Testis (tissue), 3 donors: ENCODE data around the gene EXOC3. TPM values are rescaled to one million over a fixed set of nuclear protein-coding genes. Genes with fewer than 3 reads are reported as not detected.

Source experiments
- DNase-seq: peaks from one replicate; pipeline ENCODE4 v3.0.0-alpha.2; 2019
- H3K27ac ChIP-seq, 2 donors: fragments of 200-600 bp; sonication (generic); one replicate each; pipeline ENCODE4 v1.5.1; 2019
- H3K27me3 ChIP-seq: fragments of 200-600 bp; sonication (generic); one replicate; pipeline ENCODE4 v1.5.1; 2019
- H3K36me3 ChIP-seq: fragments of 200-600 bp; sonication (generic); one replicate; pipeline ENCODE4 v1.5.1; 2017; ENCODE audit warnings: low read depth; ENCODE audit errors: missing control alignments
- H3K4me1 ChIP-seq: fragments of 200-600 bp; sonication (generic); one replicate; pipeline ENCODE4 v1.5.1; 2019
- H3K4me3 ChIP-seq, 2 donors: fragments of 200-600 bp; sonication (generic); one replicate each; pipeline ENCODE4 v1.5.1; 2017 to 2019
- H3K9me3 ChIP-seq: fragments of 200-600 bp; sonication (generic); one replicate; pipeline ENCODE4 v1.5.1; 2017
- POLR2A ChIP-seq: fragments of 450-650 bp; IDR thresholded peaks from one replicate; pipeline ENCODE4 v1.6.1; 2017; ENCODE audit warnings: antibody characterized with exemption, mild to moderate bottlenecking, moderate library complexity
- WGBS, 2 donors: methylation state at CpG; one replicate each; pipeline ENCODE4 v1.1.5; 2018; 5-methylcytosine and 5-hydroxymethylcytosine counted together
- intact Hi-C: fragments of 100-400 bp; cut with DNase I; formaldehyde crosslinking; loops from one replicate; pipeline ENCODE4 v1.15.1; 2023; ENCODE audit warnings: low total_unique reads
- polyA plus RNA-seq: library from polyadenylated mRNA; stranded (reverse); fragments of 350-450 nt; fragmentation: Illumina TruSeq; extraction: RNeasy Lipid Tissue Mini Kit (QIAGEN cat#74804); gene quantifications from one replicate; pipeline ENCODE4 v1.2.3, GENCODE V29; 2014; ENCODE audit warnings: low read depth, low replicate concordance; ENCODE audit not compliant: insufficient read depth
- total RNA-seq, 2 donors: library from RNA; depleted of rRNA; stranded (reverse); fragments of >200 nt; gene quantifications; one replicate each; pipeline ENCODE4 v1.2.3, GENCODE V29; 2016
- TF ChIP-seq, protein P1 (sequence below), 3 experiments: fragments of 450-650 bp in 2 of 3; fragments of 200-600 bp in 1 of 3; sonication (generic) in 1 of 3; IDR thresholded peaks; one replicate each; pipeline ENCODE4 v1.5.1; 2016 to 2019; ENCODE audit warnings: antibody characterized with exemption in 3 of 3, mild to moderate bottlenecking in 2 of 3, moderate library complexity in 1 of 3

EXOC3 gene
- total and polyA plus RNA-seq, 3 donors from 2014 or later: 111 to 122 (median 120) TPM

DNA sequence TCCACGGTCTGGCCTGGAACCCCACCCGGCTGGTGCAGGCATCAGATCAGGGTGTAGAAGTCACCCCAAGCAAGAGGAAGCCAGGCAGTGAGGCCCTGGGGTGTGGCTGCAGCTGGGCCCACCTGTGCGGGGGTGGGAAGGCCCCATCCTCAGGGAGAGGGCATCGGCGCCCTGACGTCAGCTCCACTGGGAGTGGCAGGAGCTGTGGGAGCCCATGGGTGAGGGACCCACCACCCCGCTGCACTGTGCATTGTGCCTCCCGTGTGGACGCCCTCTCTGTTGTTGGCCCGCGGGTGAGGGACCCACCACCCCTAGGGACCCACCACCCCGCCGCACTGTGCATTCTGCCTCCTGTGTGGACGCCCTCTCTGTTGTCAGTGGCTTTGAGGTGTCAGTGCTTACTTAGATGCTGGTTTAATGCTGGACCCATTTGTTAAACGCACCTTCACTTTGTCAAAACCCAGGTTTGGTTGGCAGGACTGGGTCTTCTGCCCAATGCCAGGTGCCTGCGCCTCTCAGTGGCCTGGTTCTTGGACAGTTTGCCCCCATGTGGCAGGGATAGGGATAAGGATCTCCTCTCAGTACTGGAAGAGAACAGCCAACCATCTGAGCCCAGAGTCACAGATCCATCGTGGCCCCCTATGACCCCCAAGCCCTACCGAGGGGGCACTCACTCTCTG, 6.9 kb upstream of the EXOC3 start:
- no peak overlapping the region for H3K4me3 ChIP-seq
- no peak for DNase-seq
- no peaks in the 10 kb centered on the region for H3K9me3 ChIP-seq
- H3K27me3 ChIP-seq: no peaks in the 10 kb centered on the region
- H3K36me3 ChIP-seq: no peaks in the 10 kb centered on the region
- intact Hi-C loops: no loop called here
- peaks cover 3% of the 10 kb centered on the region for H3K4me1 ChIP-seq
- WGBS, 2 donors: 82 to 88% methylated on average over 17 to 18 of the region's 18 CpGs
- TF ChIP-seq, protein P1, sequence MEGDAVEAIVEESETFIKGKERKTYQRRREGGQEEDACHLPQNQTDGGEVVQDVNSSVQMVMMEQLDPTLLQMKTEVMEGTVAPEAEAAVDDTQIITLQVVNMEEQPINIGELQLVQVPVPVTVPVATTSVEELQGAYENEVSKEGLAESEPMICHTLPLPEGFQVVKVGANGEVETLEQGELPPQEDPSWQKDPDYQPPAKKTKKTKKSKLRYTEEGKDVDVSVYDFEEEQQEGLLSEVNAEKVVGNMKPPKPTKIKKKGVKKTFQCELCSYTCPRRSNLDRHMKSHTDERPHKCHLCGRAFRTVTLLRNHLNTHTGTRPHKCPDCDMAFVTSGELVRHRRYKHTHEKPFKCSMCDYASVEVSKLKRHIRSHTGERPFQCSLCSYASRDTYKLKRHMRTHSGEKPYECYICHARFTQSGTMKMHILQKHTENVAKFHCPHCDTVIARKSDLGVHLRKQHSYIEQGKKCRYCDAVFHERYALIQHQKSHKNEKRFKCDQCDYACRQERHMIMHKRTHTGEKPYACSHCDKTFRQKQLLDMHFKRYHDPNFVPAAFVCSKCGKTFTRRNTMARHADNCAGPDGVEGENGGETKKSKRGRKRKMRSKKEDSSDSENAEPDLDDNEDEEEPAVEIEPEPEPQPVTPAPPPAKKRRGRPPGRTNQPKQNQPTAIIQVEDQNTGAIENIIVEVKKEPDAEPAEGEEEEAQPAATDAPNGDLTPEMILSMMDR (IDR thresholded peaks at IDR 0.05): no peak
- no peak for TF ChIP-seq POLR2A
- no peak overlapping the region for H3K27ac ChIP-seq

DNA sequence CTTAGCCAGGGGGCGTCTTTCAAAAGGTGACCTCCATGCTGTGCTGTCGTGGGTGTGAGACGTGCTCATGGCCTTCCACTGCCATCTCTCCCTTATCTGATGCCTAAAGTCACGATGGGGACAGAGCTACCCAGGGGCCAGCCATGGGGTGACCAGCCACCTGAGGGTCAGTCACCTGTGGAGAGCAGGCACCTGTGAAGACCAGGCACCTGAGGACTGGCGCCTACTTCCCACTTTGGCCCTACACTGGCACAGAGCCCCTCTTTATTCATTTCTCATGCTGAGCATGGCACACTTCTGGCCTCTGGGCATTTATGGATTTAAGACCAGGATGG, 6.4 kb upstream of the EXOC3 start:
- TF ChIP-seq, protein P1 (IDR thresholded peaks at IDR 0.05): no peak
- TF ChIP-seq POLR2A: no peak
- Histone ChIP-seq H3K4me1 (peaks cover 3% of the 10 kb centered on the region), H3K9me3 (no peaks in the 10 kb centered on the region), H3K27ac (no peak overlapping the region), H3K36me3 (no peaks in the 10 kb centered on the region), H3K27me3 (no peaks in the 10 kb centered on the region), H3K4me3 (no peak overlapping the region)
- DNase-seq: no peak
- WGBS, 2 donors: 79% methylated on average over 2 to 5 of the region's 5 CpGs
- intact Hi-C loops: no loop called here

DNA sequence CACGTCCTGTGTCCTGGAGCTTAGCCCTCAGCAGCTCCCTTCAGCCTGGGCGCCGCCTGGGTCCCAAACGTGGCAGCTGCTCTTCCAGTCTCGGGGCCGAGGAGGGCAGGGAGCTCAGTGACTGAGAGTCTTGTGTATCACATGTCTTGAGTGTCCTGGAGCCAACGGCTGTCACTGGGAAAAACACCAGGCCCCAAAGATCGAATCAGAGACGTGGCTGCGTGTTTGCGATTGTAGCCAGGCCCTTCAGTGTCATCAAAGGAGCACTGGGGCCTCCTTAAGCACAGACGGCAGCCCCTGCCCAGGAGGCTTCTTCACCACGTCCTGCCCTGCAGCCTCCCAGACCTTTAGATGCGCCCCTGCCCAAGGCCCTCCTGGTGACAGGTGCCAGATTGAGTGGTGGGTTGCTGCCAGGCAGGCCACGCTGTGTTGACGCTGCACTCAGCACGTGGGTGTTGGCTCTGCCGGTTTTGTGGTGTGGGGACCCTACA, 5.7 kb upstream of the EXOC3 start:
- no peaks in the 10 kb centered on the region for H3K27me3 ChIP-seq
- no peak overlapping the region for H3K27ac ChIP-seq
- peaks cover 7% of the 10 kb centered on the region for H3K4me1 ChIP-seq
- no peak overlapping the region for H3K4me3 ChIP-seq
- no peak for DNase-seq
- intact Hi-C loops: no loop called here
- TF ChIP-seq, protein P1 (IDR thresholded peaks at IDR 0.05): no peak
- TF ChIP-seq POLR2A: no peak
- WGBS, 2 donors: 71 to 100% methylated on average over 1 to 18 of the region's 18 CpGs
- no peaks in the 10 kb centered on the region for H3K9me3 ChIP-seq
- H3K36me3 ChIP-seq: no peaks in the 10 kb centered on the region

DNA sequence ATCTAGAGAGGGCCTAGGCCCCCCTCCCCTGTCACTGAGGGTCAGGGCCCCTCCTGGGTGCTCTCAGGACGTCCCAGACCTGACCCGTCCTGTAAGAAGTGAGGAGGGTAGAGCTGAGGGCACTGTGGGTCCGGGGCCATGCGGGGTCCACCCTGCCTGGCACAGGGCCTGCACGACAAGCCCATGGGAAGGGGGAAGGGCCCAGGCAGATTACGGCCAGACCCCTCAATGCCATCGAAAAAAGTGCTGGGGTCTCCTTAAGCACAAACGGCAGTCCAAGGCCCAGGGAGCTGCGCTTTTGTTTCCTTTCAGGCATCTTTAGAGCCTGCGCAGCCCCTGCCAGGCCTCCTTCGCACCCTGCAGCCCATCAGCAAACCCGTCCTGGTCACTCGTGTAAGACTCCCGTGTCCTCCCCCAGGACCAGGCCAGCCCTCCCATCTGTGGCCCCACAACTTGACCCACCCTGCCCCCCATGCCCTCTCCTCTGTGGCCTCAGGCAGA, 4.4 kb upstream of the EXOC3 start:
- WGBS, 2 donors: 75 to 80% methylated on average over 13 to 14 of the region's 14 CpGs

More for the DNA sequence above, 4.4 kb upstream of the EXOC3 start:
- Histone ChIP-seq H3K36me3 (no peaks in the 10 kb centered on the region), H3K4me1 (peaks cover 8% of the 10 kb centered on the region), H3K4me3 (no peak overlapping the region), H3K27me3 (no peaks in the 10 kb centered on the region), H3K9me3 (no peaks in the 10 kb centered on the region), H3K27ac (no peak overlapping the region)
- intact Hi-C loops: no loop called here
- TF ChIP-seq, protein P1 (IDR thresholded peaks at IDR 0.05): no peak
- no peak for TF ChIP-seq POLR2A
- DNase-seq: no peak
